GM19463 (cell line): ENCODE measurements around the gene IGF1R.

Source experiments
- ATAC-seq: cut with Tn5 transposase; IDR thresholded peaks from one replicate; pipeline ENCODE4 v1.9.1; 2021; ENCODE audit warnings: mild to moderate bottlenecking, moderate library complexity; ENCODE audit not compliant: unreplicated experiment

The IGF1R gene

DNA sequence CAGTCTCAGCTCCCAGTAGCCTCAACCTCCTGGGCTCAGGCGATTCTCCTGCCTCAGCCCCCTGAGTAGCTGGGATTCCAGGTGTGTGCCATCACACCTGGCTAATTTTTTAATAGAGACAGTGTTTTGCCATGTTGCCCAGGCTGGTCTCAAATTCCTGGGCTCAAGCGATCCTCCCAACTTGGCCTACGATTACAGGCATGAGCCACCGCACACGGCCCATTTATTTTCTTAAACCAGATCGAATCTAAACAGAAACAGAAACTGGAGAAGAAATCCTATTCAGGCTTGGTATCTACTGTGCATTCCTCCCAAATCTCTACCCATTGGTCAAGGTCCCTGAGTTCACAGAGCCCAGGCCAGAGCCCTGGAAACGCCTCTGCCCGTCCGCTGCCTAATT, 285.1 kb downstream of the IGF1R start:
- no peak for ATAC-seq

DNA sequence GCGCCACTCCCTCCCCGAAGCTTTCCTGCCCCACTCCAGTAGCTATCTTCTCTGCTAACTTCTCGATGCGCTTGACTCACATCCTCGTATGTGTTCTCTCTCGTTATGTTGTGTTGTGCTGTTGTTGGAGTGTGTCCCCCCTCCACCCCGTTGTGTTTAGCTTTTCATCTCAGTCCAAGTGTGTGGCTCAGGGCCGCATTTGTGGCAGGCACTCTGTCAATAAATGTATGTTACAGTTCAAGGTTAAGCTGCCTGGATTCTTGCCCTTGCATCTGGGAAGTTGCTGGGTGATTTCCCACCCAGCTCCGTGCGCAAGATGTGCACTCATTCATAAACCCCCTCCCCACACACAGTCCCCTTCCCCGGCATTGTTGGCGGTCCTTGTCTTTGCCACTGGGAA, 287.4 kb downstream of the IGF1R start:
- ATAC-seq: no peak

- ATAC-seq: peak; percentile 81
These were observed 289.2 kb downstream of the IGF1R start for GRCh38 chr15:98937413-98938104.

DNA sequence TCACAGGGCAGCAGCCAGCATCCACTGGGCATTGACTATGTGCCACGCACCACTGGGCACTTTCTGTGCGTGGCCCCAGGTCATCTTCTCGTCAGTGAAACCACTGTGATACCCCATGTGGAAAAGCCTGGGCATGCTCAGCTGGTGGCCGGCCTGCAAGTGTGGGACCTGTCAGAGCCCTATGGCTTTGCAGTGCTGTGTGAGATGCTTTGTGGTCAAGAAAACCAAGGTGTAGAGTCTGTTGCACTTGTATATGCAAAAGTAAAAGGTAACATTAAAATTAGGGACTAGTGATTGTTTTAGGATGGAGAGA, 289.7 kb downstream of the IGF1R start:
- peak; percentile 59 for ATAC-seq

GRCh38 chr15:98938799-98939198, 290.5 kb downstream of the IGF1R start:
- no peak for ATAC-seq

GRCh38 chr15:98939311-98940080, 291.2 kb downstream of the IGF1R start:
- ATAC-seq: no peak

DNA sequence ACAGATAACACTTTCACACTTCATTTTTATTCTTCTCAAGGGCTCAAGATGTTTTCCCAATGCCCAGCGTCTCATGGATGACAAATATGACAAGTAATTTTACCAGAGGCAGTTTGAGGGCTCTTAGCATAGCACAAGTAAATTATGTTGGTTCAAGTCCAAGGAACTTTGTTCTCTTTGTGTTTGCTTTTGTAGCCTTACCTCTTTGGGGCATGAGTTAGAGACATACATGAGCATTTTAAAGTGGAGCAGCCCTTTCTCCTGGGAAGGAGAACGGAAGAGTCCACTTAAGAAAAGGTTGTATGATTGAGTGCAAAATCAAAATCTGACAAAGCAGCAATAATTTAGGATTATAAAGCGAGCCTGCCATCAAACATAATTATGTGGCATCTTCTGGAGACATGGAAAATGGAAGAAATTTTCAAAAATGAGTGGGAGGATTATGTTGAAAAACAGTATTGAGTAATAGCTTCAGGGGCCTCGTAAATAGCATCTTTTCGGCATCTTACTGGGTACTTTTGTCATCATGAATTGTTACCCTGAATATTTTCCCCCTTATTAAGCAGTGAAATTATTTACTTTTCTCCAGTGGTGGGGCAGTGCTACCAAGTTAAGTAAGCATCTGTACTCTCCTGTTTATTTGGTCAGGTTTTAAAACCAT, 293.4 kb downstream of the IGF1R start:
- no peak for ATAC-seq

- ATAC-seq: no peak
These were observed 294.1 kb downstream of the IGF1R start for GRCh38 chr15:98942431-98942830.

DNA sequence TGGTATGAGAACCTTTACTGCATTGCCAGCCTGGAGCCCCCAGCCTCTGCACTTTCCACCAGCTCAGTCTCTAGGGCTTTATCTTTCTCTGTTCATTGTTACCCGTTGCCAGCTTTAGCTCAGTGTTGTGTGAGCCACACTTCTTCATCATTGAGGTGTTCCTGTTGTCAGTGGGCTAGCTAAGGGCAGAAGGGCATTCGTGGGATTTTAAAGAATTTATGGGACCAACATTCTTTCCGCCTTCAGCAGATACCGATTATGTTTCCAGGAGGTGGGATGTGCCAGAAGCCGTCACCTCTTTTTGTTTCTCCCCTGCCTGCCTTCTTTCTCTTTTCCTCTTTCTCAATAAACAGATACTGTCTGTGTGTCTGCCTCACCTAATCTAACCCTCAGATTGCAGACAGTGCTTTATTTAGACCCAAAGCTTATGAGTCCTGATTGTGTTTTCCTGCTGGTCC, 294.7 kb downstream of the IGF1R start:
- no peak for ATAC-seq

GRCh38 chr15:98943601-98944151, 295.3 kb downstream of the IGF1R start:
- no peak for ATAC-seq

- no peak for ATAC-seq
These were observed 298.2 kb downstream of the IGF1R start for GRCh38 chr15:98946301-98947255.

- no peak for ATAC-seq
These were observed 300.1 kb downstream of the IGF1R start for GRCh38 chr15:98948456-98948855.

- no peak for ATAC-seq
These were observed 300.6 kb downstream of the IGF1R start for GRCh38 chr15:98948941-98949340.

- ATAC-seq: no peak
These were observed 301.3 kb downstream of the IGF1R start for GRCh38 chr15:98949624-98950023.

DNA sequence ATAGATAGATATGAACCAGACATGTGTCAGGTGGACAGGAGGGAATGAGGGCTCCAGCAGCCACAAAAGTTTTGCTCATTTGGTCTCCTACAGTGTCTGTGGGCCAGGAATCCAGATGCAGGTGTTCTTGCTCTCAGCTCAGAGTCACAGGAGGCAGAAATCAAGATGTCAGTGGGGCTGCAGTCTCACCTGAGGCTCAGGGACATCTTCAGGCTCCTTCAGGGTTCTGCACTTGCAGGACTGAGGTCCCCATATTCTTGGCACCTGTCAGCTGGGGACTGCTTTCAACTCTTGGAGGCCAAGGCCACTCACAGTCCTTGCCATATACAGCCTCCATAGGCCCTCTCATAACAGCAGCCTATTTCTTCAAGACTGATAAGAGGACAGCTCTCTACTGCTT, 301.9 kb downstream of the IGF1R start:
- ATAC-seq: no peak

DNA sequence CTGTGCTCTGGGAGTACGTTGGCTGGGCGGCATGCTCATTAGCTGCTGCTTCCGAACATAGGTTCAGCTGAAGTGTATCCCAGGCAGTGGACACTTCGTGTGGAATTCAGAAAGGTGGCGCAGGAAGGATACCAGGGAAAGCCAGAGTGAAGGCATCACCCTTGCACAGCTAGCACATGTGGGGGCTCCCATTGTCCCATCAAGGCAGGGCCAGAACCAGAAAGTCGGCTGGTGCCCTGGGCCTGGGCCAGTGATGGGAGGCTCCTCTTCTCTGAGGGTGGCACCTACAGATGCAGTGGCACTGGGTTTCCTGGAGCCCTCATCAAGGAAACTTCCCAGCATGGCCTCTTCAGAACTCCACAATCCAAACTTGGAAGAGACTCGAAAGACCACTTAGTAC, 302.7 kb downstream of the IGF1R start:
- no peak for ATAC-seq

GRCh38 chr15:98951493-98952320, 303.4 kb downstream of the IGF1R start:
- ATAC-seq: no peak

DNA sequence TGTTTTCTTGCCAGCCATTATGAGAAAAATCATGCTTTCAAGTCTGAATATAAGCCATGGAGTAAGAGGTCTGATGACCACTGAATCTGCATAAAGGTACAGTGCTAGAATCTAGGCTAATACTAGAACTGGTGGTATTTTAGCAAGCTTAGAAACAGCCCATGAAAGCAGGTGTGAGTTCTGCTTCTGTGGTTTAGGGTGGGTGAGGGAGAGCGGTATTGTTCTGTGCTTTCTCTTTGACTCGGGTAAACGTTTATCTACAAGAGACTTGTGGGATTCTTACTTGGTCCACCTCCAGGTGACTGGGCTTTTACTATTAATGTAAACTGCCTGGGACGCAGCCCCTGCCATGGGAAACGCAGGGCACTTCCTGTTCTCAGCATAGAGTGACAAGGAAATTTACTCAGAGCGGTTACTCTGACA, 304.1 kb downstream of the IGF1R start:
- ATAC-seq: peak; percentile 93

GRCh38 chr15:98953000-98953787, 304.9 kb downstream of the IGF1R start:
- peak; percentile 36 for ATAC-seq
